ENCODE data around the gene ZNF101. TPM values are rescaled to one million over a fixed set of nuclear protein-coding genes. Genes with fewer than 3 reads are reported as not detected.

Gene ZNF101
- total and polyA plus RNA-seq, 2 donors = 4.3 to 9.5 TPM

Small RNA genes lying within 50 kb of the gene (small RNA-seq; reads per million reads assigned to genes)
- gene AC011458.2 = not detected

Other genes with a start within 250 kb of the ZNF101 start
- 0.85 TPM for gene TSSK6, start 153.3 kb upstream of the ZNF101 start, total RNA-seq
- 1.8 TPM for gene TSSK6, start 153.3 kb upstream of the ZNF101 start, polyA plus RNA-seq
- gene NDUFA13, start 152.6 kb upstream of the ZNF101 start, total RNA-seq = 74.7 TPM
- gene NDUFA13, start 152.6 kb upstream of the ZNF101 start, polyA plus RNA-seq = 318 TPM
- gene YJEFN3, start 139.9 kb upstream of the ZNF101 start, total RNA-seq = 1.8 TPM
- 4.6 TPM for gene YJEFN3, start 139.9 kb upstream of the ZNF101 start, polyA plus RNA-seq
- gene CILP2, start 130.6 kb upstream of the ZNF101 start, total RNA-seq = 0.32 TPM
- 0.32 TPM for gene CILP2, start 130.6 kb upstream of the ZNF101 start, polyA plus RNA-seq
- 3.9 TPM for gene PBX4, start 50.2 kb upstream of the ZNF101 start, total RNA-seq
- gene PBX4, start 50.2 kb upstream of the ZNF101 start, polyA plus RNA-seq = 2.1 TPM
- gene LPAR2, start 40.6 kb upstream of the ZNF101 start, total RNA-seq = 4.1 TPM
- 4.9 TPM for gene LPAR2, start 40.6 kb upstream of the ZNF101 start, polyA plus RNA-seq
- 3.6 TPM for gene GMIP, start 25.2 kb upstream of the ZNF101 start, total RNA-seq
- 6.2 TPM for gene GMIP, start 25.2 kb upstream of the ZNF101 start, polyA plus RNA-seq
- 27.7 TPM for gene ATP13A1, start 5.2 kb upstream of the ZNF101 start, total RNA-seq
- gene ATP13A1, start 5.2 kb upstream of the ZNF101 start, polyA plus RNA-seq = 35.5 TPM
- gene ZNF14, start 64.3 kb downstream of the ZNF101 start, total RNA-seq = 30.1 TPM
- 5.0 TPM for gene ZNF14, start 64.3 kb downstream of the ZNF101 start, polyA plus RNA-seq
- gene ZNF506, start 152.9 kb downstream of the ZNF101 start, total RNA-seq = 71.4 TPM
- 8.8 TPM for gene ZNF506, start 152.9 kb downstream of the ZNF101 start, polyA plus RNA-seq
- gene ZNF253, start 197.0 kb downstream of the ZNF101 start, total RNA-seq = 17.9 TPM
- gene ZNF253, start 197.0 kb downstream of the ZNF101 start, polyA plus RNA-seq = 4.2 TPM
- 23.1 TPM for gene ZNF93, start 232.1 kb downstream of the ZNF101 start, total RNA-seq
- gene ZNF93, start 232.1 kb downstream of the ZNF101 start, polyA plus RNA-seq = 5.8 TPM

All from urinary bladder (tissue), 2 donors.